ENCODE measurements around the gene EXOC4. TPM values are rescaled to one million over a fixed set of nuclear protein-coding genes. Genes with fewer than 3 reads are reported as not detected.

The EXOC4 gene
- total and polyA plus RNA-seq, 2 donors (not counting 3 experiments of a cell fraction or from before 2014, with no cell fraction given): 20.3 to 73.1 TPM

DNA sequence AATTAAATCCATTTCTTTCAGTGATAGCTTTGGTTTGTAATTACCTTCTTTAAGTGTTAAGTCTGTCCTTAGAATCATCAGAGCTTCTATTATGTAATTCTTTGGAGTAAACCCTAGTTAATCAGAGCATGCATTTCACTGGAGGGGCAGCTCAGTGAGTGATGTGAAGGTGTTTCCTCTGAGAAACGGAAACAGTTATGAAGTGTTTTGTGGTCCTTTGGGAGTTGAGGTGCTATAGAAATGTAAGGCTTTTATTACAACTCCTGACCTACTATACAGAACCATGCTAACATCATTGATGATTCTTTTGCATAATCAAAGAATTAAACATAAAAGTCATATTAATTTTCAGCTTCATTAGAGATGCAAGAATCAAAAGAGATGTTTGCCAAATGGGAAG lies 141.5 kb downstream of the EXOC4 start:
- Histone ChIP-seq H3K27me3 (ENCODE audit: control insufficient read depth in 2 of 2, insufficient read depth in 2 of 2, low read length in 2 of 2) (no peaks in the 10 kb centered on the region), H3K9me1 (replicated peaks; ENCODE audit: control insufficient read depth, extremely low read depth, insufficient read depth, low read length) (no peaks in the 10 kb centered on the region), H3K9me3 (replicated peaks; ENCODE audit: control insufficient read depth, insufficient read depth, low read length) (no peaks in the 10 kb centered on the region), H2AFZ (ENCODE audit: low read depth, low read length) (no peak overlapping the region), H3K27ac (ENCODE audit: insufficient read depth, low read depth, low read length) (no peak overlapping the region), H3K4me3 (replicated peaks in 1 of 3; ENCODE audit: insufficient read depth in 1 of 3, low read depth in 1 of 3, low read length in 3 of 3) (no peak overlapping the region), H4K20me1 (replicated peaks; ENCODE audit: control insufficient read depth, extremely low read depth, insufficient read depth, low read length) (no peaks in the 10 kb centered on the region), H3K4me1 (ENCODE audit: control insufficient read depth, extremely low read depth, insufficient read depth, low read length) (no peaks in the 10 kb centered on the region), H3K4me2 (ENCODE audit: insufficient read depth, low read length) (no peak overlapping the region), H3K9ac (replicated peaks; ENCODE audit: extremely low read depth, insufficient read depth, low read length) (no peak overlapping the region), H3K36me3 (ENCODE audit: control insufficient read depth in 2 of 2, extremely low read depth in 1 of 2, insufficient read depth in 2 of 2, low read length in 2 of 2) (no peaks in the 10 kb centered on the region), H3K79me2 (ENCODE audit: control insufficient read depth, insufficient read depth, low read length) (no peaks in the 10 kb centered on the region)
- CTCF ChIA-PET: interaction anchor here (1.3 to 1.7 kb wide), 2 partner anchors 13 to 15 kb away, joined by 3 to 4 read pairs; no protein-coding TSS in a partner anchor
- POLR2A ChIA-PET: no interaction called here
- TF ChIP-seq, protein P1, sequence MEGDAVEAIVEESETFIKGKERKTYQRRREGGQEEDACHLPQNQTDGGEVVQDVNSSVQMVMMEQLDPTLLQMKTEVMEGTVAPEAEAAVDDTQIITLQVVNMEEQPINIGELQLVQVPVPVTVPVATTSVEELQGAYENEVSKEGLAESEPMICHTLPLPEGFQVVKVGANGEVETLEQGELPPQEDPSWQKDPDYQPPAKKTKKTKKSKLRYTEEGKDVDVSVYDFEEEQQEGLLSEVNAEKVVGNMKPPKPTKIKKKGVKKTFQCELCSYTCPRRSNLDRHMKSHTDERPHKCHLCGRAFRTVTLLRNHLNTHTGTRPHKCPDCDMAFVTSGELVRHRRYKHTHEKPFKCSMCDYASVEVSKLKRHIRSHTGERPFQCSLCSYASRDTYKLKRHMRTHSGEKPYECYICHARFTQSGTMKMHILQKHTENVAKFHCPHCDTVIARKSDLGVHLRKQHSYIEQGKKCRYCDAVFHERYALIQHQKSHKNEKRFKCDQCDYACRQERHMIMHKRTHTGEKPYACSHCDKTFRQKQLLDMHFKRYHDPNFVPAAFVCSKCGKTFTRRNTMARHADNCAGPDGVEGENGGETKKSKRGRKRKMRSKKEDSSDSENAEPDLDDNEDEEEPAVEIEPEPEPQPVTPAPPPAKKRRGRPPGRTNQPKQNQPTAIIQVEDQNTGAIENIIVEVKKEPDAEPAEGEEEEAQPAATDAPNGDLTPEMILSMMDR (IDR thresholded peaks at IDR 0.05; ENCODE audit: extremely low read depth in 1 of 2, insufficient read depth in 1 of 2, low read depth in 1 of 2, low read length in 2 of 2): no peak
- TF ChIP-seq GATA2 (IDR thresholded peaks at IDR 0.05; ENCODE audit: insufficient read depth, insufficient read length, low read depth, low read length) (no peak), FOS (IDR thresholded peaks at IDR 0.05; ENCODE audit: borderline replicate concordance, insufficient read depth, low read length) (no peak), POLR2AphosphoS5 (IDR thresholded peaks at IDR 0.05; ENCODE audit: insufficient read depth, low read depth, low read length) (no peak), MYC (IDR thresholded peaks at IDR 0.05; ENCODE audit: low read depth, low read length) (no peak), EZH2 (IDR thresholded peaks at IDR 0.05; ENCODE audit: borderline replicate concordance, low read depth, low read length, severe bottlenecking) (no peak), JUN (IDR thresholded peaks at IDR 0.05; ENCODE audit: borderline replicate concordance, insufficient read depth, insufficient read length, low read depth) (no peak)
- TF ChIP-seq, protein P2, sequence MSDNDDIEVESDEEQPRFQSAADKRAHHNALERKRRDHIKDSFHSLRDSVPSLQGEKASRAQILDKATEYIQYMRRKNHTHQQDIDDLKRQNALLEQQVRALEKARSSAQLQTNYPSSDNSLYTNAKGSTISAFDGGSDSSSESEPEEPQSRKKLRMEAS (IDR thresholded peaks at IDR 0.05; ENCODE audit: insufficient read depth, insufficient read length): no peak
- FAIRE-seq (no peak), DNase-seq (ENCODE audit: low read depth, low spot score) (no peak)
- no TSS peak for BruUV-seq (replicated peaks)
- intact Hi-C loops (cut with micrococcal nuclease) (no loop called here), dilution Hi-C loops (cut with MboI; ENCODE audit: extremely low pct_ligation_motif_present, low sequenced_read_pairs) (no loop called here)
